ENCODE measurements around the gene AGAP1. TPM values are rescaled to one million over a fixed set of nuclear protein-coding genes. Genes with fewer than 3 reads are reported as not detected.

The AGAP1 gene
- total RNA-seq, 1 experiment from 2014 or later, result 25.8 TPM

DNA sequence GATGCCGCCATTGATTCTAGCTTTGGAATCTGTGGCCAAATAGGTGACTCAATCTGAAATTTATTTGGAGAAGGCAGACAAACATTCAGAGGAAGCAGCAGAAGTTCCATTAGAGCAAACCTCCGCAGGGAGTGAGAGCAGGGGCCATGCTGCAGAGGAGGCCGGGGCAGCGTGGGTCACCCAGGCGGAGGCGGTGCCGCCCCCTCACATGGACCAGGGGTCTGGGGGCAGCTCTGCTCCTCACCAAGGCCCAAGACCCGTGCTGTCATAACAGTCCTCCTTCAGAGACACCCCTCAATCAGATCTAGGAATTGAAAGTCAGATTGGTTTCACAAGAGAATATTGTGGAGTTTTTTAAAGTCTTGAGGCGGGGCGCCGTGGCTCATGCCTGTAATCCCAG, 582.0 kb downstream of the AGAP1 start:
- no CpG with 5 or more reads among the region's 11 CpGs for WGBS (ENCODE audit: extremely low coverage, insufficient read length, low lambda C conversion rate)
- Mint-ChIP-seq H3K4me3 (no peak overlapping the region), H3K27ac (peak overlapping the region in 1 of 3 experiments; percentile 15; a peak in 1 of 7 replicates), H3K27me3 (ENCODE audit: low read depth) (no peaks in the 10 kb centered on the region), H3K36me3 (ENCODE audit: insufficient read depth in 1 of 3, low read depth in 3 of 3) (peaks cover 0 to 6% (median 1%) of the 10 kb centered on the region in 3 experiments; a peak in 3 of 7 replicates), H3K9me3 (peaks cover 0 to 2% of the 10 kb centered on the region in 2 experiments; a peak in 1 of 5 replicates), H3K4me1 (peaks cover 13 to 17% of the 10 kb centered on the region in 2 experiments)
- TF ChIP-seq, protein P1, sequence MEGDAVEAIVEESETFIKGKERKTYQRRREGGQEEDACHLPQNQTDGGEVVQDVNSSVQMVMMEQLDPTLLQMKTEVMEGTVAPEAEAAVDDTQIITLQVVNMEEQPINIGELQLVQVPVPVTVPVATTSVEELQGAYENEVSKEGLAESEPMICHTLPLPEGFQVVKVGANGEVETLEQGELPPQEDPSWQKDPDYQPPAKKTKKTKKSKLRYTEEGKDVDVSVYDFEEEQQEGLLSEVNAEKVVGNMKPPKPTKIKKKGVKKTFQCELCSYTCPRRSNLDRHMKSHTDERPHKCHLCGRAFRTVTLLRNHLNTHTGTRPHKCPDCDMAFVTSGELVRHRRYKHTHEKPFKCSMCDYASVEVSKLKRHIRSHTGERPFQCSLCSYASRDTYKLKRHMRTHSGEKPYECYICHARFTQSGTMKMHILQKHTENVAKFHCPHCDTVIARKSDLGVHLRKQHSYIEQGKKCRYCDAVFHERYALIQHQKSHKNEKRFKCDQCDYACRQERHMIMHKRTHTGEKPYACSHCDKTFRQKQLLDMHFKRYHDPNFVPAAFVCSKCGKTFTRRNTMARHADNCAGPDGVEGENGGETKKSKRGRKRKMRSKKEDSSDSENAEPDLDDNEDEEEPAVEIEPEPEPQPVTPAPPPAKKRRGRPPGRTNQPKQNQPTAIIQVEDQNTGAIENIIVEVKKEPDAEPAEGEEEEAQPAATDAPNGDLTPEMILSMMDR (conservative IDR thresholded peaks at IDR 0.05), result no peak
- Histone ChIP-seq H2AFZ (ENCODE audit: low read length) (no peak overlapping the region), H3K4me1 (ENCODE audit: insufficient read depth, low read length) (peaks cover 7% of the 10 kb centered on the region; the same call in 1 of the 2 replicates), H3K9ac (ENCODE audit: extremely low read depth, insufficient read length, low read length) (no peak overlapping the region), H2BK5ac (ENCODE audit: insufficient read length, low read length) (no peak overlapping the region), H3K14ac (ENCODE audit: insufficient read depth, low read length) (no peak overlapping the region), H3K56ac (ENCODE audit: insufficient read length, low read depth, low read length) (no peak overlapping the region), H3K4ac (ENCODE audit: low read depth, low read length) (no peak overlapping the region), H3K4me2 (ENCODE audit: insufficient read depth, insufficient read length, low read length) (no peak overlapping the region), H4K5ac (ENCODE audit: insufficient read length, low read depth, low read length) (no peak overlapping the region), H3K27me3 (ENCODE audit: insufficient read depth, low read length) (no peaks in the 10 kb centered on the region), H2BK15ac (ENCODE audit: low read depth, low read length) (no peak overlapping the region), H4K20me1 (ENCODE audit: control insufficient read depth, insufficient read depth, insufficient read length) (no peaks in the 10 kb centered on the region), H3K23me2 (ENCODE audit: insufficient read length, low read depth, low read length, poor library complexity, severe bottlenecking) (no peaks in the 10 kb centered on the region), H4K91ac (ENCODE audit: insufficient read length, low read depth, low read length) (no peak overlapping the region), H3K23ac (ENCODE audit: insufficient read length, low read depth, low read length) (no peak overlapping the region), H3K79me2 (ENCODE audit: insufficient read depth, low read length) (no peaks in the 10 kb centered on the region), H2AK5ac (ENCODE audit: insufficient read length, low read length) (no peak overlapping the region), H3T11ph (ENCODE audit: low read length) (no peak overlapping the region), H3K79me1 (ENCODE audit: insufficient read depth, low read depth, low read length, poor library complexity, severe bottlenecking) (no peaks in the 10 kb centered on the region), H2BK12ac (ENCODE audit: insufficient read length, low read depth, low read length) (no peak overlapping the region), H4K8ac (replicated peaks; ENCODE audit: insufficient read length, low read depth, low read length) (no peak overlapping the region), H3K9me3 (ENCODE audit: control insufficient read depth, low read depth, low read length) (no peaks in the 10 kb centered on the region), H3K27ac (ENCODE audit: insufficient read length, low read depth, low read length) (no peak overlapping the region), H2BK120ac (ENCODE audit: low read depth, low read length, poor library complexity, severe bottlenecking) (no peak overlapping the region), H3K18ac (ENCODE audit: insufficient read length, low read depth, low read length) (no peak overlapping the region), H2BK20ac (ENCODE audit: low read depth, low read length, poor library complexity, severe bottlenecking) (no peak overlapping the region)
- no peak for DNase-seq

All from H9 (cell line).